GM23338 (cell line): ENCODE data around the gene ASB15. TPM values are rescaled to one million over a fixed set of nuclear protein-coding genes. Genes with fewer than 3 reads are reported as not detected.

Source experiments
- ATAC-seq: fragments of 200-7000 bp; cut with Tn5 transposase; 3 replicates; pipeline ENCODE4 v1.9.1; 2020
- DNase-seq: peaks from one replicate; pipeline ENCODE4 v3.0.0-alpha.2; 2015; ENCODE audit warnings: low spot score
- H2AFZ ChIP-seq: fragments of 200-600 bp; sonication (generic); 2 replicates; pipeline ENCODE4 v1.8.0; 2016; ENCODE audit warnings: antibody characterized with exemption, mild to moderate bottlenecking, moderate library complexity
- H3F3A ChIP-seq: fragments of 200-600 bp; sonication (generic); replicated peaks from 2 replicates; pipeline ENCODE4 v1.8.0; 2017; ENCODE audit warnings: antibody characterized with exemption, mixed run types, low read depth
- H3K27ac ChIP-seq: fragments of 200-600 bp; sonication (generic); 2 replicates; pipeline ENCODE4 v1.6.1; 2016; ENCODE audit warnings: low read depth
- H3K27me3 ChIP-seq: fragments of 200-600 bp; sonication (generic); 2 replicates; pipeline ENCODE4 v1.8.0; 2016; ENCODE audit warnings: mild to moderate bottlenecking, mixed run types, moderate library complexity; ENCODE audit not compliant: insufficient read depth
- H3K36me3 ChIP-seq: fragments of 200-600 bp; sonication (generic); 2 replicates; pipeline ENCODE4 v1.8.0; 2016; ENCODE audit warnings: mild to moderate bottlenecking; ENCODE audit not compliant: insufficient read depth
- H3K4me1 ChIP-seq: fragments of 200-600 bp; sonication (generic); 2 replicates; pipeline ENCODE4 v1.8.0; 2016; ENCODE audit warnings: mild to moderate bottlenecking, moderate library complexity; ENCODE audit not compliant: insufficient read depth
- H3K4me2 ChIP-seq: fragments of 200-600 bp; sonication (generic); 2 replicates; pipeline ENCODE4 v1.7.1; 2017; ENCODE audit warnings: mixed run types
- H3K4me3 ChIP-seq: fragments of 200-600 bp; sonication (generic); 2 replicates; pipeline ENCODE4 v1.6.1; 2016; ENCODE audit warnings: mixed run types
- H3K79me2 ChIP-seq: fragments of 200-600 bp; sonication (generic); replicated peaks from 2 replicates; pipeline ENCODE4 v1.8.0; 2017; ENCODE audit warnings: mild to moderate bottlenecking; ENCODE audit not compliant: insufficient read depth
- H3K9me2 ChIP-seq: fragments of 200-600 bp; sonication (generic); 2 replicates; pipeline ENCODE4 v1.8.0; 2017; ENCODE audit not compliant: insufficient read depth
- H4K20me1 ChIP-seq: fragments of 200-600 bp; sonication (generic); replicated peaks from 2 replicates; pipeline ENCODE4 v1.8.0; 2017; ENCODE audit warnings: mild to moderate bottlenecking; ENCODE audit not compliant: insufficient read depth
- H3K27ac Mint-ChIP-seq: 2 replicates; pipeline ENCODE4 v1.8.0; 2020; ENCODE audit warnings: inconsistent platforms, mild to moderate bottlenecking, moderate library complexity, mixed read lengths
- H3K27me3 Mint-ChIP-seq: 3 replicates; pipeline ENCODE4 v1.8.0; 2022; ENCODE audit warnings: low read depth, mild to moderate bottlenecking, moderate library complexity, mixed read lengths, inconsistent platforms; ENCODE audit not compliant: insufficient read depth, poor library complexity
- H3K36me3 Mint-ChIP-seq: 3 replicates; pipeline ENCODE4 v1.8.0; 2021; ENCODE audit warnings: low read depth, mild to moderate bottlenecking, inconsistent platforms, moderate library complexity, mixed read lengths
- H3K4me1 Mint-ChIP-seq: 3 replicates; pipeline ENCODE4 v1.8.0; 2020; ENCODE audit warnings: mild to moderate bottlenecking, inconsistent platforms, mixed read lengths
- H3K4me3 Mint-ChIP-seq: 3 replicates; pipeline ENCODE4 v1.8.0; 2021; ENCODE audit warnings: moderate library complexity, mild to moderate bottlenecking, inconsistent platforms, mixed read lengths
- H3K9me3 Mint-ChIP-seq: 3 replicates; pipeline ENCODE4 v1.8.0; 2020; ENCODE audit warnings: moderate library complexity, mild to moderate bottlenecking, inconsistent platforms, mixed read lengths
- CREB1 ChIP-seq: fragments of 250-450 bp; sonication (Bioruptor Pico); IDR thresholded peaks from 2 replicates; pipeline ENCODE4 v1.5.0; 2020; ENCODE audit warnings: low read depth, mild to moderate bottlenecking, moderate library complexity
- CTCF ChIP-seq, 2 experiments: fragments of 200-600 bp in 1 of 2; sonication (generic) in 1 of 2; conservative IDR thresholded peaks; 2 replicates each; pipeline versions ENCODE4 v1.5.1 to v1.6.1; 2016 to 2017; ENCODE audit warnings: antibody characterized with exemption in 2 of 2, low read depth in 2 of 2, mild to moderate bottlenecking in 2 of 2, moderate library complexity in 1 of 2
- EZH2phosphoT487 ChIP-seq: fragments of 200-600 bp; sonication (generic); IDR thresholded peaks from one replicate; pipeline ENCODE4 v1.8.1; 2018; ENCODE audit warnings: antibody characterized with exemption; ENCODE audit not compliant: unreplicated experiment
- JUNB ChIP-seq: IDR thresholded peaks from one replicate; pipeline ENCODE4 v1.6.1; 2016; ENCODE audit warnings: antibody characterized with exemption; ENCODE audit not compliant: unreplicated experiment
- NANOG ChIP-seq: IDR thresholded peaks from 2 replicates; pipeline ENCODE4 v1.6.1; 2016; ENCODE audit warnings: antibody characterized with exemption, borderline replicate concordance
- POLR2AphosphoS5 ChIP-seq: IDR thresholded peaks from 2 replicates; pipeline ENCODE4 v1.6.1; 2016; ENCODE audit warnings: antibody characterized with exemption, low read depth
- REST ChIP-seq: IDR thresholded peaks from one replicate; pipeline ENCODE4 v1.6.1; 2018; ENCODE audit warnings: antibody characterized with exemption; ENCODE audit not compliant: unreplicated experiment
- STAT1 ChIP-seq: IDR thresholded peaks from one replicate; pipeline ENCODE4 v1.6.1; 2016; ENCODE audit warnings: antibody characterized with exemption; ENCODE audit not compliant: unreplicated experiment
- ZNF114 ChIP-seq: fragments of 250-450 bp; sonication (Bioruptor Pico); IDR thresholded peaks from 2 replicates; pipeline ENCODE4 v1.5.0; 2020; ENCODE audit warnings: mild to moderate bottlenecking, moderate library complexity
- ZNF331 ChIP-seq: fragments of 250-450 bp; sonication (Bioruptor Pico); IDR thresholded peaks from 2 replicates; pipeline ENCODE4 v1.5.0; 2020; ENCODE audit warnings: low read depth, mild to moderate bottlenecking, moderate library complexity
- polyA plus RNA-seq: library from polyadenylated mRNA; unstranded; fragments of >200 nt; fragmentation: Nextera tagmentation; extraction: Ambion mirVana; gene quantifications from 2 replicates; pipeline ENCODE4 v1.2.1, GENCODE V29; 2016
- total RNA-seq: library from RNA; depleted of rRNA; stranded (reverse); fragments of >200 nt; shearing (Covaris generic); gene quantifications from 2 replicates; pipeline ENCODE4 v1.2.3, GENCODE V29; 2014
- TF ChIP-seq, protein P1 (sequence below): fragments of 250-450 bp; sonication (Bioruptor Pico); IDR thresholded peaks from 2 replicates; pipeline ENCODE4 v1.5.0; 2020; ENCODE audit warnings: mild to moderate bottlenecking, moderate library complexity

Gene ASB15
- total and polyA plus RNA-seq, 2 experiments from 2014 or later: not detected

GRCh38 chr7:123639631-123640030 lies 38.0 kb downstream of the ASB15 start:
- no peaks in the 10 kb centered on the region for H3K9me2 ChIP-seq
- no peaks in the 10 kb centered on the region for H3F3A ChIP-seq
- no peak overlapping the region for H3K27ac ChIP-seq
- TF ChIP-seq JUNB: no peak
- DNase-seq (no peak), ATAC-seq (no peak)
- H2AFZ ChIP-seq: no peak overlapping the region
- Mint-ChIP-seq H3K27ac (no peak overlapping the region), H3K9me3 (no peaks in the 10 kb centered on the region), H3K27me3 (peaks cover 2% of the 10 kb centered on the region), H3K4me1 (peaks cover 23% of the 10 kb centered on the region), H3K36me3 (no peaks in the 10 kb centered on the region), H3K4me3 (no peak overlapping the region)
- no peaks in the 10 kb centered on the region for H3K36me3 ChIP-seq
- H3K4me3 ChIP-seq: no peak overlapping the region
- peaks cover 6% of the 10 kb centered on the region; the same call in 1 of the 2 replicates for H3K4me1 ChIP-seq
- H3K79me2 ChIP-seq: no peaks in the 10 kb centered on the region
- H3K27me3 ChIP-seq: no peaks in the 10 kb centered on the region
- H4K20me1 ChIP-seq: no peaks in the 10 kb centered on the region
- H3K4me2 ChIP-seq: no peak overlapping the region

DNA sequence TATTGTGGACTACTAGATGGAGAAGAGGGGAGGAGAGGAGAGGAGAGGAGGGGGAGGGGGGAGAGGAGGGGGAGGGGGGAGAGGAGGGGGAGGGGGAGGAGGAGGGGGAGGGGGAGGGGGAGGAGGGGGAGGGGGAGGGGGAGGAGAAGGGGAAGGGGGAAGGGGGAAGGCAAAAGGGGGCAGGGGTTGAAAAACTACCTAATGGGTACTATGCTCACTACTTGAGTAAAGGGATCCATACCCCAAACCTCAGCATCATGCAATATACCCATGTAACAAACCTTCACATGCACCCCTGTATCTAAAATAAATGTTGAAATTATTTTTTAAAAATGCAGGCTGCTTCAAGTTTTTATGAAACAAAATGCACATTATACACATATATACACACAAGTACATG lies 39.0 kb downstream of the ASB15 start:
- Histone ChIP-seq H3F3A (no peaks in the 10 kb centered on the region), H3K27me3 (no peaks in the 10 kb centered on the region), H3K27ac (no peak overlapping the region), H3K4me1 (peaks cover 6% of the 10 kb centered on the region; the same call in 1 of the 2 replicates), H3K4me2 (no peak overlapping the region), H3K36me3 (no peaks in the 10 kb centered on the region), H4K20me1 (no peaks in the 10 kb centered on the region), H3K79me2 (no peaks in the 10 kb centered on the region), H3K4me3 (no peak overlapping the region), H2AFZ (no peak overlapping the region), H3K9me2 (no peaks in the 10 kb centered on the region)
- Mint-ChIP-seq H3K4me1 (peaks cover 29% of the 10 kb centered on the region), H3K27me3 (peaks cover 2% of the 10 kb centered on the region), H3K9me3 (no peaks in the 10 kb centered on the region), H3K36me3 (no peaks in the 10 kb centered on the region), H3K27ac (no peak overlapping the region), H3K4me3 (no peak overlapping the region)
- ATAC-seq: no peak
- no peak for DNase-seq
- TF ChIP-seq EZH2phosphoT487 (no peak), ZNF114 (no peak), REST (no peak), POLR2AphosphoS5 (no peak), JUNB (no peak), ZNF331 (CRISPR knock-in tag) (no peak), CREB1 (CRISPR knock-in tag) (no peak), STAT1 (no peak), NANOG (no peak), CTCF (conservative IDR thresholded peaks at IDR 0.05; ENCODE audit: low read depth in 2 of 2) (no peak)
- TF ChIP-seq, protein P1, sequence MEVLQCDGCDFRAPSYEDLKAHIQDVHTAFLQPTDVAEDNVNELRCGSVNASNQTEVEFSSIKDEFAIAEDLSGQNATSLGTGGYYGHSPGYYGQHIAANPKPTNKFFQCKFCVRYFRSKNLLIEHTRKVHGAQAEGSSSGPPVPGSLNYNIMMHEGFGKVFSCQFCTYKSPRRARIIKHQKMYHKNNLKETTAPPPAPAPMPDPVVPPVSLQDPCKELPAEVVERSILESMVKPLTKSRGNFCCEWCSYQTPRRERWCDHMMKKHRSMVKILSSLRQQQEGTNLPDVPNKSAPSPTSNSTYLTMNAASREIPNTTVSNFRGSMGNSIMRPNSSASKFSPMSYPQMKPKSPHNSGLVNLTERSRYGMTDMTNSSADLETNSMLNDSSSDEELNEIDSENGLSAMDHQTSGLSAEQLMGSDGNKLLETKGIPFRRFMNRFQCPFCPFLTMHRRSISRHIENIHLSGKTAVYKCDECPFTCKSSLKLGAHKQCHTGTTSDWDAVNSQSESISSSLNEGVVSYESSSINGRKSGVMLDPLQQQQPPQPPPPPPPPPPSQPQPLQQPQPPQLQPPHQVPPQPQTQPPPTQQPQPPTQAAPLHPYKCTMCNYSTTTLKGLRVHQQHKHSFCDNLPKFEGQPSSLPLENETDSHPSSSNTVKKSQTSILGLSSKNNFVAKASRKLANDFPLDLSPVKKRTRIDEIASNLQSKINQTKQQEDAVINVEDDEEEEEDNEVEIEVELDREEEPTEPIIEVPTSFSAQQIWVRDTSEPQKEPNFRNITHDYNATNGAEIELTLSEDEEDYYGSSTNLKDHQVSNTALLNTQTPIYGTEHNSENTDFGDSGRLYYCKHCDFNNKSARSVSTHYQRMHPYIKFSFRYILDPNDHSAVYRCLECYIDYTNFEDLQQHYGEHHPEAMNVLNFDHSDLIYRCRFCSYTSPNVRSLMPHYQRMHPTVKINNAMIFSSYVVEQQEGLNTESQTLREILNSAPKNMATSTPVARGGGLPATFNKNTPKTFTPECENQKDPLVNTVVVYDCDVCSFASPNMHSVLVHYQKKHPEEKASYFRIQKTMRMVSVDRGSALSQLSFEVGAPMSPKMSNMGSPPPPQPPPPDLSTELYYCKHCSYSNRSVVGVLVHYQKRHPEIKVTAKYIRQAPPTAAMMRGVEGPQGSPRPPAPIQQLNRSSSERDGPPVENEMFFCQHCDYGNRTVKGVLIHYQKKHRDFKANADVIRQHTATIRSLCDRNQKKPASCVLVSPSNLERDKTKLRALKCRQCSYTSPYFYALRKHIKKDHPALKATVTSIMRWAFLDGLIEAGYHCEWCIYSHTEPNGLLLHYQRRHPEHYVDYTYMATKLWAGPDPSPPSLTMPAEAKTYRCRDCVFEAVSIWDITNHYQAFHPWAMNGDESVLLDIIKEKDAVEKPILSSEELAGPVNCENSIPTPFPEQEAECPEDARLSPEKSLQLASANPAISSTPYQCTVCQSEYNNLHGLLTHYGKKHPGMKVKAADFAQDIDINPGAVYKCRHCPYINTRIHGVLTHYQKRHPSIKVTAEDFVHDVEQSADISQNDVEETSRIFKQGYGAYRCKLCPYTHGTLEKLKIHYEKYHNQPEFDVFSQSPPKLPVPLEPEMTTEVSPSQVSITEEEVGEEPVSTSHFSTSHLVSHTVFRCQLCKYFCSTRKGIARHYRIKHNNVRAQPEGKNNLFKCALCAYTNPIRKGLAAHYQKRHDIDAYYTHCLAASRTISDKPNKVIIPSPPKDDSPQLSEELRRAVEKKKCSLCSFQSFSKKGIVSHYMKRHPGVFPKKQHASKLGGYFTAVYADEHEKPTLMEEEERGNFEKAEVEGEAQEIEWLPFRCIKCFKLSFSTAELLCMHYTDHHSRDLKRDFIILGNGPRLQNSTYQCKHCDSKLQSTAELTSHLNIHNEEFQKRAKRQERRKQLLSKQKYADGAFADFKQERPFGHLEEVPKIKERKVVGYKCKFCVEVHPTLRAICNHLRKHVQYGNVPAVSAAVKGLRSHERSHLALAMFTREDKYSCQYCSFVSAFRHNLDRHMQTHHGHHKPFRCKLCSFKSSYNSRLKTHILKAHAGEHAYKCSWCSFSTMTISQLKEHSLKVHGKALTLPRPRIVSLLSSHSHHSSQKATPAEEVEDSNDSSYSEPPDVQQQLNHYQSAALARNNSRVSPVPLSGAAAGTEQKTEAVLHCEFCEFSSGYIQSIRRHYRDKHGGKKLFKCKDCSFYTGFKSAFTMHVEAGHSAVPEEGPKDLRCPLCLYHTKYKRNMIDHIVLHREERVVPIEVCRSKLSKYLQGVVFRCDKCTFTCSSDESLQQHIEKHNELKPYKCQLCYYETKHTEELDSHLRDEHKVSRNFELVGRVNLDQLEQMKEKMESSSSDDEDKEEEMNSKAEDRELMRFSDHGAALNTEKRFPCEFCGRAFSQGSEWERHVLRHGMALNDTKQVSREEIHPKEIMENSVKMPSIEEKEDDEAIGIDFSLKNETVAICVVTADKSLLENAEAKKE (CRISPR knock-in tag): no peak
